Measurements from ENCODE around the gene B4GALT3.

B4GALT3 gene

DNA sequence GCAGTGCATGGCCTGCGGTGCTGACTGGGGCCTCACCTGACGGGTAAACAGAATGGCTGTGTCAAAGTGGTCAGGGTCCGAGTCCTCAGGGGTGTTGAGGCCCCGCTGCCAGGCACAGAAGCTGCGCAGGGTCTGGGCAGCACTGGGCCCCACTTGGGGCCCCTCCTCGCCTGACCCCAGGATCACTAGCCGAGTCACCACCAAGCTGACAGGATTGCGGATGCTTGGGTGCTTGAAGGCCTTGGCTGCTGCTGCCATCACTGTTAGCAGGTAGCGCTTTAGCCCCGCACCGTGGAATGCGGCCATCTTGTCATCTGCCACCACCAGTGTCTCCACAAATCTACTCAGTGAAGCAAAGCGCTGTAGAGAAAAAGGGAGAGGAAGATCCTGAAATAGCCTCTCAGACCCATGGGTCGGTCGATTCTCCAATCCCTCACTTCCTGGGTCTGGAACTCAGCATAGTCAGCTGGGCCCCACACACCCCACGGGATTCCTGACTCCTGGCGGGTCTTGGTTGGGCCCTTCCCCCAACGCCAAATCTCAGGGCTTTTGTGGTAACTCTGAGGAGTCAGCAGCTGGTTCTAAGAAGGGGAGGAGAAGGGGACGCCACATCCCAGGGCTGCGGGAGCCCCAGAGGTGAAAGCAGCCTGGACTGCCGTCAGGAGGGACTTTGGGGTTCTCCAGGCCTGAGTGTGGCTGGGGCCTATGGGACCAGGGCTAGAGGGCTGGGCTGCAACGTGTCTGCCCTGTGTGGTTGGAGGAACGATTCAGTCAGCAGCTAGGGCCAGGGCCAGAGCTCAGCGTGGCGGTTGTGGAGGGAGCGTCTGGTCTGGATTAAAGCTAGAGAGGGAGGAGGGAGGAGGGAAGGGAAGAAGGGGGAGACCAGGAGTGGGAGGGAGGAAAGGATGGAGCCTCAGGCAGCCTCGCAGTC lies 19.5 kb upstream of the B4GALT3 start:
- TF ChIP-seq, protein P1, sequence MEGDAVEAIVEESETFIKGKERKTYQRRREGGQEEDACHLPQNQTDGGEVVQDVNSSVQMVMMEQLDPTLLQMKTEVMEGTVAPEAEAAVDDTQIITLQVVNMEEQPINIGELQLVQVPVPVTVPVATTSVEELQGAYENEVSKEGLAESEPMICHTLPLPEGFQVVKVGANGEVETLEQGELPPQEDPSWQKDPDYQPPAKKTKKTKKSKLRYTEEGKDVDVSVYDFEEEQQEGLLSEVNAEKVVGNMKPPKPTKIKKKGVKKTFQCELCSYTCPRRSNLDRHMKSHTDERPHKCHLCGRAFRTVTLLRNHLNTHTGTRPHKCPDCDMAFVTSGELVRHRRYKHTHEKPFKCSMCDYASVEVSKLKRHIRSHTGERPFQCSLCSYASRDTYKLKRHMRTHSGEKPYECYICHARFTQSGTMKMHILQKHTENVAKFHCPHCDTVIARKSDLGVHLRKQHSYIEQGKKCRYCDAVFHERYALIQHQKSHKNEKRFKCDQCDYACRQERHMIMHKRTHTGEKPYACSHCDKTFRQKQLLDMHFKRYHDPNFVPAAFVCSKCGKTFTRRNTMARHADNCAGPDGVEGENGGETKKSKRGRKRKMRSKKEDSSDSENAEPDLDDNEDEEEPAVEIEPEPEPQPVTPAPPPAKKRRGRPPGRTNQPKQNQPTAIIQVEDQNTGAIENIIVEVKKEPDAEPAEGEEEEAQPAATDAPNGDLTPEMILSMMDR (IDR thresholded peaks at IDR 0.05; ENCODE audit: low read depth, low read length): no peak
- peak; percentile 78 for DNase-seq (ENCODE audit: extremely low read depth, low read depth)

DNA sequence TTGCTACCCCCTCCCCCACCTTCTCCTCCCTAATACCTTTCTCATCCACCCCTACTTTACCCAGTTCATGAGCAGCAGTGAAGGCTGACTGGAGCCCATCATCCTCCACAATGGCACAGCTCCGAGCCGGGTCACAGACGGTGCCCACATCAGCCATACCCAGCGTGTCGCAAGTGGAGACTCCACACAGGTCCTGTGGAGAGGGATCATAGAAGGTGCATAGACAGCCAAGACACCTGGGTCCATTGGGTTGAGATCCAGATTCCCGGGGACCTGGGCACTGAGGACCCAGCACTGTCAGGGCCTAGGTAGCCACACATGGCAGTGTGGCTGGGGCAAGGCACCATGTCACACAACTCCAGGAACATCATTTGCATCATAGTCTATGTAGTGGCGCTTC lies 18.8 kb upstream of the B4GALT3 start:
- TF ChIP-seq, protein P1 (IDR thresholded peaks at IDR 0.05; ENCODE audit: low read depth, low read length): no peak
- DNase-seq (ENCODE audit: extremely low read depth, low read depth): no peak

DNA sequence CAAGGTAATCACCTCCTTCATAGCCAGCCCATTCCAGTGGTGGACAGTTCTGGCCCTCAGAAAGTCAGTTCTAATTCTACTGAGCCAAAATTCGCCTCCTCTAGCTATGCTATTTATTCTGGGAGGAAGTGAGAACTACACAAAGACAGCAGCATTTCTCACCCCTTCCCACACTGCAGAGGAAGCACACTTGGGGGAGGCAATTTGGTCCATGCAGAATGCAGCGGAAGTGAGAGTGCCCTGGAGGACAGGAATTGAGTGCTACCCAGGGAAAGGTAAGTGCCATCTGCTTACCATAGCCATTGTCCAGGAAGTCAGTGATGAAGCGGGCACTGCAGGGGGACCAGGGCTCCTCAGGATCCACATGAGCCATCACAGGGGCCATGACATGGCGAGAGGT lies 17.9 kb upstream of the B4GALT3 start:
- no peak for DNase-seq (ENCODE audit: extremely low read depth, low read depth)
- TF ChIP-seq, protein P1 (IDR thresholded peaks at IDR 0.05; ENCODE audit: low read depth, low read length): no peak

DNA sequence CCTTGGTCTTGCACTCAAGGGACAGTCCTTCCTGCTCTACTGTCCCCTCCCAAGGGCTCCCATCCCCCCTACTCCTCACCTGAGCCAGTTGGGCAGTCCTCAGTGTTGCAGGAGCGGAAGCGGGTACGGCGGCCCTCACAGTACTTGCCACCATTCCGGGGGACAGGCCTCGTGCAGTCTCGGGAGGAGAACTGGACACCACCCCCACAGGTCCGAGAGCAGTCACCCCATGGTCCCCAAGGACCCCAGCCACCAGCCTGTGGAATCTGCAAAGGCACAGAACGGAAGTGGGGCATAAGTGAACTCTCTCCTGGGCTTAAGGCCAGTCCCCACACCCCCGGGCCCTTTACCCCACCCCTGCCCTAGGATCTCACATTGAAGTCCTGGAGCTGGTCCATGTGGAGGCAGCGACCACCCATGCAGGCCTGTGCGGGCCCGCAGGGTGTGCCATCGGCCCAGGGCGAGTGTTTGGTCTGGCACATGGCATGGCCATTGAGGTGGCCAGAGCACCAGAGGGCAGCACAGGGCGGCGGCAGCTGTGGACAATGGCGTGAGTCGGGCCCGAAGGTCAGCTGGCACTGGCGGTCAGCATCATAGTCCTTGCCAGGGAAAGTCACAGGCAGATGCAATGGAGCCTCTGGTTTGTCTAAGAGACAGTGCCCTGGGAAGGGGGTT lies 16.4 kb upstream of the B4GALT3 start:
- no peak for DNase-seq (ENCODE audit: extremely low read depth, low read depth)
- TF ChIP-seq, protein P1 (IDR thresholded peaks at IDR 0.05; ENCODE audit: low read depth, low read length): no peak

DNA sequence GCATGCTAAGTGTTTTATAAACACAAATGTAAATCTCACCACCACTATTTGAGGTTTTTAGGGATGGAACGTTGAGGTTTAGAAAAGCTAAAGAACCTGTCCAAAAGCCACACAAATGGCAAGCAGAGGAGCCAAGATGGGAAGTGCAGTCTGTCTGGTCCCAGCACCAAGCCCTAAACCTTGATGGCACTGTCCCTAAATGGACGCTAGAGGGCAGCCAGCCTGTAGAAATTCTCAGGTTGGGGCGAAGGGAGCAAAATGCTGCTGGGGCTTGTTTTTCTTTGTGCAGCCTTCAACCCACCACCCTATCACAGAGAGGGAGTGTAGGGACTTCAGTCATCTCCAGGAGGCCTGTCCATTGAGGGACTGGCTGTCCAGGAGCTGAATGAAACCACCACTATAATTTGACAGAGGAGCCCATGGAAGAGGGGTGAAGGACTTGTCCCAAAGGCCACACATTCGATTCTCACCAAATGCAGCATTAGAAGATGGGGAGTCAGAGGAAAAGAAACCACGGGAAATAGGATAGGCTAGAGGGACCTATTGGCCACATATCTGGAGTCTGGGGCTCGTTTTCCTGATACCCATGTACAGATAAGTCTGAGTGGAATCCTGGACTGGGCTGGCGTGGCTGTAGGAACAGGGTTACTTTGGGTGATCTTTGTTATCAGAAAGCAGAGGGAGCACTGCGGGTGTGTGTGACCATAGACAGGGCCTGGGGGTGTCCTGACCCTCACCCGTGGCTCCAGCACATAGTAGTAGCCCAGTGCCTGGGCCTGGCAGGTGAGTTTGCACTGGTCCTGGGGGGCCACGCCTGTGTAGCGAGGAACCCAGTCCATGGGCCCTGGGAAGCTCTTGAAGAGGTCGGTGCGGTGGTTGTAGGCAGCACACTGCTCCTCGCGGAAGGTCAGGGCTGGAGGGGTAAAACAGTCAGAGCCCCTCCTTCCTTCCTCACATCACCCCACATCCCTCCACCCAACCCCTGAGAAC lies 15.5 kb upstream of the B4GALT3 start:
- TF ChIP-seq, protein P1 (IDR thresholded peaks at IDR 0.05; ENCODE audit: low read depth, low read length): peak; percentile 95
- DNase-seq (ENCODE audit: extremely low read depth, low read depth): peak; percentile 38

DNA sequence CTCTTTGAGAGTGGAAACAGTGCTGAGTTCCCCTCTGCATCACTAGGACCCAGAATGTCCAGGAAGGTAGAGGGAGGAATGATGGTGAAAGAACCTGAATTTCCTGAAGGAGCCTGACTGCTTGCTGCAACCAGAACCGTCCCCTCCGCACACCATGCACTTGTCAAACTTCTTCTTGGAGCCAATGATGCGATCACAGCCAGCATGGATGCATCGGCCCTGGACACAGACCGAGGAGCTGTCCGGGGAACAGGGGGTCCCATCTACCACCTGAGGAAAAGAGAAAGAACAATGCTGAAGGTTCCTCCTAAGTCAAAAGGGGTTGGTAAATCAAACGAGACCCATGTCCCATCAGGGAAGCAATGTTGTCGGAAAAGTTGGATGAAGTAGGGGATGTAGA lies 14.7 kb upstream of the B4GALT3 start:
- no peak for DNase-seq (ENCODE audit: extremely low read depth, low read depth)
- TF ChIP-seq, protein P1 (IDR thresholded peaks at IDR 0.05; ENCODE audit: low read depth, low read length): no peak
